Kasumi-1 (cell line): ENCODE measurements around the gene LRP8.
A peak's percentile ranks its signal among the peaks of the same experiment; 100 is the strongest.
"Not testable (repeated sequence)": the region's sequence is repeated elsewhere in the genome, so short reads cannot be mapped to it uniquely, and the experiment has no call there.

ENCODE experiments used
- DNase-seq, 2 experiments: peaks; one replicate each; lab custom pipeline; 2025; lab: John Stamatoyannopoulos, UW

Gene LRP8

DNA sequence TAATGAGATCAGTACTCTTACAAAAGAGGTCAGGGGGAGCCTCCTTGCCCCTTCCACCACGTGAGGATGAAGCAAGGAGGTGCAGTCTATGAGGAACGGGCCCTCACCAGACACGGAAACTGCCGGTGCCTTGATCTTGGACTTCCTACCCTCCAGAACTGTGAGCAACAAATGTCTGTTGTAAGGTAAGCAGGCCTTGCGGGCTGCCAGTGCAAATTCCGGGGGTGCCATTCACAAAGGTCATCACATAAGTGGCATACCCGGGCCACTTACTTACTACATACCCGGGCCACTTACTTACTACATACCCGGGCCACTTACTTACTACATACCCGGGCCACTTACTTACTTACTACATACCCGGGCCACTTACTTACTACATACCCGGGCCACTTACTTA is 44.7 kb downstream of the LRP8 start:
- DNase-seq: not testable (repeated sequence)

DNA sequence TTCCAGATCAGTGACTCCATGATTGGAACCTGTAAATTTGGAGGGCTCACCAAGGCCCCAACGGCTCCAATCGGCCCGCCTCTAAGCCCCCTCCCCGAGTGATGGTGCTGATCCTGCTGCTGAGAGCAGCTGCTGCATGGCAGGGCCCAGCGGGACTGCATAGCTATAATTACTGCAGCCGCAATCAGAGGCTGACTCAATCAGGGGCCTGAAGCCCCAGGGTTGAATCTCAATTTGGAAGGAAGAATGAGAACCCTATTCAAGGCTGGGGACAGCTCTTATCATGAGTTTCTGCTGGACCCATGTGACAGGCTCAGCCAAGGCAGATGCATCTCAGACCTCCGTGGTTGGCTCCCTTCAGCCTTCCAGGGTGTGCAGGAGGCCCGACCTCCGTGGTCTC is 46.7 kb downstream of the LRP8 start:
- DNase-seq: no peak

DNA sequence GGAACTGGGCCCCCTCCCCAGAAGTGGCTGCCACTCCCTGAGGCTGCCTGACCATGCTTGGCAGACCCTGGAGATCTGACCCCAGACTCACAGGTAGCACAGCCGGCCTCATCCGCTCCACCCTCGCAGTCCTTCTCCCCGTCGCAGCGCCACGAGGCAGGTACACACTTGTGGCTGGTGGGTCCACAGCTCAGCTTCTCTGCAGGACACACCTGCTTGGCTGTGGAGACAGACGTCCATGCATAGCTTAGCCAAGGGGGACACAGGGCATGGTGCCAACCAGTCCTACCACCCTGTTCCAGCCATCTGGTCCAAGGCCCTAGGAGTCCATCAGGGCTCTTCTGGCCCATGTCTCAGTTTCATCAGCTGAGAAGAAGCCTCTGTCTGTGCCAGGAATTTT is 47.4 kb downstream of the LRP8 start:
- DNase-seq: no peak

DNA sequence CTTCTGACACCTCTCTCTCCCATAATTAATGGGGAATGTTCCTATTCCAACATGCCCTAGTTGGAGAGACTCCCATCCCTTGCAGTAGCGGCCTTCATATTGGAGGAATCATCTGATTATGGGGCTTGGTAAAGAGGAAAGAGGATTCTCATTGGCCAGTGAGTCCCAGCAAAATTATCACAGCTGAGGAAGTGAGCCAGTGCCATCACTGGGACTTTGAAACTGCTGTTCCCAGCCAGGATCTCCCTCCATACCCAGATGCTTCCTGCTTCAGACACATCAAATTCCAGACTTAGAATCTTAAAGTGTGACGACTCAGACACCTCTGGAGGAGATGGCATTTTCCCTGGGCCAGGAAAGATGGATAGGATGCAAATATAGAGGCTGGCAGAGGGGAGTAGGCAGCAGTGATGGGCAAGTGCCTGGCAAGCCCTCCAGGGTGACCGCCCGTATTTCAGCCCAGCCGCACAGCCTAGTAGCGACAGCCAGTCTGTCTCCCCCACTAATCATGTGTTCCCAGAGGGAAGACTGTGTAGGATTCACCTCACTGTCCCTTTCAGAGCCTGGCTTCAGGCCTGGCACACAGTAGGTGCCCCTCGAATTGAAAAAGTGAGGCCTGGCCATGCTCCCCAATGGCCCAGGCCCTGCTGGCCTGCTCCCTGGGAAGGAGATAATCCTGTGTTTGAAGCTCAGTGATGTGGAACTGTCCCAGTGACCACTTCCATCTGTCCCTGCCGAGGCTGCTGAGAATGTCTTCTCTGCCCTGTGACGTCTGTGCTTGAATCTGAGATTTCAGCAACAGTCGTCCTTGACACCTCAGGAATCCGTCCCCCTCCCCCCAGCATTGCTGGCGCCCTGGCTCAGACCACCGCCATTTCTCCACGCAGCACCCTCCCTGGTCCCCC is 48.3 kb downstream of the LRP8 start:
- DNase-seq: no peak

DNA sequence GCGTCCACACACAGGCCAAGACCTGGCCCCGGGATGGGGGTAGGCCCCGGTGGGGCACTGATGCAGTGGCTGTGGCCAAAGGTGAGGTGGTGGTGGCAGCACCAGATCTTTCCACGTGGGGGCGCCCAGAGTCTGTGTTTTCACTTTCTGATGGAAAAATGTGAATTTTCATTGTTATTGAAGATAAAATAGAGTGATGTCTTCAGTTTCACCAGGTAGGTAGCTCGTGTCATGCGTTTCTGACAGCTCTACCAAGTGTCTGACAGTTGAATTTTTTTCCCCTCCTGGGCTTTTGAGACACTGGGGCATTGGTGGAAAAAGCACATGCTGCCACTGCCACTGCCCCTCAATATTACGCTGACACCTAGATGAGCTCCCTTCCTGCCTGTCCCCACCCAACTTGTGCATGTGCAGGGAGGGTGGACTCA is 49.6 kb downstream of the LRP8 start:
- peak; percentile 46 to 52 for DNase-seq

DNA sequence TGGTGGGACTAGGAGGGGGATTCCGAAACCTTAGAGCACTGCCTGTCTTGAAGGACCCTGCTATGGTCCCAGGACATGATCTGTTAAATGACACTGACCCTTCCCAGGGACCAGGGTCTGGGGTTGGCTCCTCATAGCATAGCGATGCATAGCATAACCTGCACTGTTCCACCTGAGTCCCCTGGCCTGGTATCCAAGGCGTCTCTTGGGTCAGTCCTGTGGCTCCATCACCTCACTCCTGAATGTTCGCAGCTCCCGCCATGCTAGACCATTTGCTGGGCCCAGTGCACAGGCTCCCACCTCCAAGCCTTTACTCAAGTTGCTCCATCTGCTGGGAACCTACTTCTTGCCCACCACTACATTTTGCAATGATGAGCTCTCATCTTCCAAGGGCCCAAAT is 50.5 kb downstream of the LRP8 start:
- DNase-seq: no peak

DNA sequence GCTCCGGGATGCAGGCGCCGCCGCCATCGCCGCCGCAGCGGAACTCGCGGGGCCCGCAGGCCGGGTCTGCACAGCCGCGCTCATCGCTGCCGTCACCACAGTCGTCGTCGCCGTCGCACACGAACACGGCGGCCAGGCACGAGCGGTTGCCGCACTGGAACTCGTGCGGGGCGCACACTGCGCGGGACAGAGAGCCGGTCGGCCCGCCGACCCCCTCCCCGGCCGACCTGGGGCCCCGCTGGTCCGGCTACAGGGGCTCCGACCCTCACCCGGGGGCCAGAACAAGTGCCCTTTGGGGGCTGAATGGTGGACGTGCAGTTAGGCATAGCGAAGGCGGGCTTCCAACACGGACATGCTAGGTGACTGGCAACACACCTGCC is 51.0 kb downstream of the LRP8 start:
- DNase-seq: no peak

DNA sequence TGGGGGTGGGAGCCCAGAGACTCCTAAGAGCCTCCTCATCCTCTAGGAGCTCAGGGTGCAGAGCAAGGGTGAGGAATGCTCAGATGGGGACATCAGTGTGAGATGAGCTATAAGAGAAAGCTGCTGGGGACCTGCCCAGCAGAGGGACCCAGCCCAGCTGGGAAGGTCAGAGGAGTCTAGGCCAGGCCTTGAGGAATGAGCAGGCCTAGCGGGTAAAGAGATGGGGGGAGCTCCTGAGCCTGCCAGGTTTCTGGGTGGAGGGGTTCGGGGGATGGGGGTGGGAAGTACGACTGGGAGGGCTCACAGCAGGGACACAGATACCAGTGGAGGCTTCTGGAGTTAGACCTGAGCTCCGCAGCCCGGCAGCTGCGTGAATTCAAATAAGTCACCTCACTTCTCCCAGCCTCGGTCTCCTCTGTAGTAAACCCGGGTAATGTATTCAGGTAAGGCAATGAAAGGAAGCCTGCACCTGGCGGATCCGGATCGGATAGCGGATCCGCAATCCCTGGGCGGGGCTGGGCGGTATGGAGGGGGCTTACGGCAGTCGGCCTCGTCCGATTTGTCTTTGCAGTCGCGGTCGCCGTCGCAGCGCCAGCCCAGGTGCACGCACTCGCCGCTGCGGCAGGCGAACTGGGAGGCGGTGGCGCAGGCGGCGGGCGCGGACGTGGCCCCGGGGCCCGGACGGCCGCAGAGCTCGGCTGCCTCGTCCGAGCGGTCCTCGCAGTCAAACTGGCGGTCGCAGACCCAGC is 51.5 kb downstream of the LRP8 start:
- DNase-seq: no peak

DNA sequence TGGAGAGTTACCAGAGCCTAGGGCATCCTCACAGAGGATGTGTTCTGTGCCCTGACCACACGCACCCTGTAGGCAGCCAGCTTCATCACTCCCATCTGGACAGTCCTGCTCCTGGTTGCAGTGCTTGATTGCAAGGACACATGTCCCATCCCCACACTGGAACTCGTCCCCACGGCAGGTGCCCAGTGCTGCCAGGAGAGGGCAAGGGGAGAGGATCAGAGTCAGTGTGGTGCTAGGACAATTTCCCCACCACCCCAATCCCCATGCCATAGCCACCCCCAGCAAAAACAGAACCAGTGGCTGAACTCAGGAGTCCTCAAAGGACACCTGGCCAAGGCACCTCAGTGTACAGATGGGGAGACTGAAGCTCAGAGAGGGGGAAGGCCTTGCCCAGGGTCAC is 52.3 kb downstream of the LRP8 start:
- no peak for DNase-seq

DNA sequence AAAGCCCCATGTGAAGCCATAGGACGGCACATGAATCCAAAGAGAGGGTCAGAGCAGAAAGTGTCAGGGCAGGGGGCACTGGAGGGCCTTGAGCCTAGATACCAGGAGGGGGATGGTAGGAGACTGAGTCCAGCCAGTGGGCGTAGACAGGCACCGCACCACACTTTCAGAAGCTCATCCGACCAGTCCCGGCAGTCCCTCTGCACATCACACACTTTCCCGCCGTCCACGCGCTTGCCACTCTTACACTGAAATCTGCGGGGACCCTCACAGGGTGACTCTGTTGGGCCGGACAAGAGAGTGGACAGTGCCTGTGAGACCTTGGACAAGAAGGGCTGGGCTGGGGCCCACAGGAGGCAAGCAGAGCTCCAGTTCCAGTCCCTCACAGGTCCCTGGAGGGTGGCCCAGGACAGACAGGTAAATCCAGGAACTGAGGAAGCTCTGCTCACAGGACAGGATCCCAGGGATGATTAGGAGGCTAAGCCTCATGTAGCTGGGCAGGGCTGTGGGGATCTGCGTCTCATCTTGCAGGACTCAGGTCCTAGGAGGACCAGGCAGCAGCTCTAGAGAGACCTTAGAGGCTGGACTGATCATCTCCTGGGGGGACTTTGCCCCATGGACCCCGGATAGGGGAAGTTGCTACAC is 53.2 kb downstream of the LRP8 start:
- DNase-seq: no peak

DNA sequence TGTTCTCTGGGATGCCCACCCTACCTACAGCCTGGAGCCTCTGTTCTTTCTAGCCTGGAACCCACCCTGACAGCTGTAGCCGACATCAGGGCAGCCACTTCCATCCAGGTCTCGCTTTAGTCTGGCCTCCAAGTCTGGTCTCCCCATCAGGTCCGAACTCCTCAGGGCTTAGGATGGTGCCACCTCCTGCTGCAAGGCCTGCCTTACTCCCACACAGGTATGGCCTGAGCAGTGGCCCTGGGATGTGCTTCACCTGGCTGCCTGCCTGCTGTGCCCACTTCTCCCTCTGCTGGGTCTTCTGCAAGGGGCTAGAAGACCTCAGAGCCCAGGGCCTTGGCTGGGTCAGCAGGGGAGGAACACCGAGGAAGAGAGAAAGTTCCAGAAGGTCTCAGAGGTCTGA is 53.8 kb downstream of the LRP8 start:
- no peak for DNase-seq

DNA sequence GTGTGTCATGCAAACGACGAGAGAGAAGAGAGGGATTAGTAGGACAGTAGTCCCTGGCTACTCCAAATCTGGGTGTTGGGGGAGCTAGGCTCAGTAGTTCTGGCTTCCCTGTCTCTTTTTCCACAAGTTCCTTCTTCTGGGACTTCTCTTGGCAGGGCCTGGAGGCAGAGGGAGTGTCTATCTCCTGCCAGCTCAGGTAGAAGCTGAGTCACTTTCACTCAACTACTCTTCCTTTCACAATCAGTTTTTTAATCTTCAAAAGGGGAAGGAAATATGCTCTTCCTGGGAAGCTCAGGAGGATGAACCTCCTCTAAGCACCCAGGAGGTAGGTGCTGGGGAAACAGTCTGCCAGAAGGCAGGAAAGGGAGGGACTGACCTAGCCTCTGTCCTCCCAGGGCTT is 54.3 kb downstream of the LRP8 start:
- no peak for DNase-seq

DNA sequence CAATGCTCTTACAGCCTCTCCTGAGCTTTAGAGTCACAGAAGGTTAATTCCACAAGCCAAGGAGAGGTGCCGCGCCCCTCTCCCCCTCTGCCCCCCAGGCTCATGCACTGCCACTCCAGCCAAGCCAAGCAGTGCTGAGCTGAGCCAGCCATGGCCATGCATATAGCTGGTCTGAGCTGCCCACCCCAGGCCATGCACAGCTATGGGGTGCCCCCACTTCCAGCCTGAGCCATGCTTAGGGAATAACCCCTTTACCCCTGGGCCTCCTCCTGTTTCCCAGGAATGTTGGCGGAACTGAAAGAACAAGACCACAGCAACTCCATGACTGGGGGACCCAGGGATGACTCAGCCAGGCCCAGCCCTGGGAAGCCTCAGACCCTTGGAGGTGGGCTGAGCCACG is 55.5 kb downstream of the LRP8 start:
- DNase-seq: no peak

DNA sequence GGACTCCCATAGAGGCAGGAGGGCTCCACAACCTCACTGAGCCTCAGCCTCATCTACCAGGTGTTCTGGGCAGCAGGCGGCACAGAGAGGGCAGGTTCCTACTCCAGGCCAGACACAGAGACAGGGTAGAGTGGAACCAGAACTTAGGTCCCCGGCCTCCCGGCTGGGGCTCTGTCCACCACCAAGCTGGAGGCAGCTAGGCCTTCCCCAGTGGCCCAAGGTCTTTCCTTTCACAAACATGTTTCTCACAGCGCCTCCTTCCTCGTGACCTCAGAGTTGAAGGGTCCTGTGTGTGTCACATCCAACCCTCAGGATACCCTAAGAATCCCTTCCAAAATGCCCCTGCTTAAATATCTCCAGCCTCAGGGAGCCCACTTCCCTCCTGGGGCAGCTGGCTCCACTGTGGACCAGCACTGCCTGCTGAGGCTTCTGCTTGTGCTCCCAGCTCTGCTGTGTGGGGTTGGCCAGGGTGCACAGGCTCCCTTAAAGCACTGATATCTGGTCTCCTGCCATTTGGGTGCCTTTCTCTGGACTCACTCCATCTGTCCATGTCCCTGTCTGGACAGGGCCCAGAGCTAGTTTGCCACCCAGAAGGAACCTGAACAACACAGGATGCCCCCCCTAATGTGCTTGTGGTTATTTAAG is 56.3 kb downstream of the LRP8 start:
- DNase-seq: no peak

DNA sequence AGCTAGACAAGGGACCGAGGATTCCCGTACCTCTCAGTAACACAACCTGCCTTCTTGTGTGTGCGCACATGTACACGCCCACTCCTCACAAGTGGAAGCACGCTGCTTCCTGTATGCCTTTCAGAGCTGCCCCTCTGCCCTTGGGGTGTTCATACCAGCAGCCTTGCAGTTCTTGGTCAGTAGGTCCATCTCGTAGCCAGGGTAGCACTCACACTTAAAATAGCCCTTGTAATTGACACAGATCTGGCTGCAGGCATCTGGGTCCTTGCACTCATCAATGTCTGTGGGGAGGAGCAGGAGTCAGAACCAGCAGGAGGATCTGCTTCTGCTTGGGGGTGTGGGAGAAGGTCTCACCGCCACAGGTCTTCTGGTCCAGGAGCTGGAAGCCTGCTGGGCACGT is 57.0 kb downstream of the LRP8 start:
- DNase-seq: no peak

DNA sequence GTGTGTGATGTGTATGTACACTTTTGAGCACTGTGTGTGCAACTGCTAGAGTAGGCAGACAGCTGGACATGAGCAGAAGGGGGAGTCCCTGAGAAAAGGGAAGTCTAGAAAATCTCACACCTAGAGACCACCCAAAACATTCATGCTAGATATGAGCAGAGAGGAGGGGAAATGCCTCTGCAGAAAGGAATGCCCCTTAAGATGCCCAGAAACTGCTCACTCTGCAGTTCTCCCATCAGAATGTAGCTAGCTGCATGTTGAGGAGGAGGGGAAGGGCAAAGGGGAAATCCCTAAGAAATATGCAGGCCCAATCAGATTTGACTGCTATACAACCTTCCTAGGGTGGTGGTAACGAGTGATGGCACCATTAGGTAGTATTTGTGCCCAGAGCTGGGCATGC is 57.8 kb downstream of the LRP8 start:
- DNase-seq: no peak

DNA sequence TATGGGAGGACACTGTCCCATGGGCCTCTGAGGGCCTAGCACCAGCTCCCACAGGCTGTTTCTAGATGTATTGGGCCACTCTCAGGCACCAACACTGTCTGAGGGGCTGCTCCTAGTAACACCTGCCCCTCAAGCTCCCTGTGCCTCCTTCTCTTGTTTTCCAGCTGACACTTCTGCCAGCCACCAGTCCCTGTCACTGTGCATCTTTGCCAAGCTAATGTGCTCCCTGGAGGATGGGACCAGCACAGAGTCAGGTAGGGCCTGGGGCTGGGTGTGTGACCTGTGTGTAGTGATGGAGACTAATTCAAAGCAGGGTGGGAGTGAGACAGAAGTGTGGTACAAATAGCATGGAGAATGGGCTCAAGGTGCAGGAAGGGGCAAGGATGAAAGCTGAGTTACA is 60.1 kb downstream of the LRP8 start:
- no peak for DNase-seq

DNA sequence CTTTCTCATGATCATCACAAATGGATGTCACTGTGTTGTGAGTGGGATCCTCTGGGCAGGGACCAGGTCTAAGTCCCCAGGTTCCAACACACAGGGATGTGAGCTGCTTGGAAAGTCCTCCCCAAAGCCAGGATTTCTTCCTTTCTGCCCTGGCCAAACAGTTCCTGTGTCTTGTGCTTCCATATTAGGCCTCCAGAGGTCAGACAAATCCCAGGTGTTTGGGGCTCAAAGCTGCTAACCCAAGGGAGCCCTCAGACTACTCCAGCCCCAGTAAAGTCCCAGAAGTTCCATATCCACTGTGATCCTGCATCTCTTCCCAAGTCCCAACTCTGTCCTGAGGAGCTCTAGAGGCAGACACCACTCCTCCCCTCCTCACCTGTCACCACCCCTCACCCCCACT is 61.8 kb downstream of the LRP8 start:
- peak in 1 of 2 experiments; percentile 10 for DNase-seq

DNA sequence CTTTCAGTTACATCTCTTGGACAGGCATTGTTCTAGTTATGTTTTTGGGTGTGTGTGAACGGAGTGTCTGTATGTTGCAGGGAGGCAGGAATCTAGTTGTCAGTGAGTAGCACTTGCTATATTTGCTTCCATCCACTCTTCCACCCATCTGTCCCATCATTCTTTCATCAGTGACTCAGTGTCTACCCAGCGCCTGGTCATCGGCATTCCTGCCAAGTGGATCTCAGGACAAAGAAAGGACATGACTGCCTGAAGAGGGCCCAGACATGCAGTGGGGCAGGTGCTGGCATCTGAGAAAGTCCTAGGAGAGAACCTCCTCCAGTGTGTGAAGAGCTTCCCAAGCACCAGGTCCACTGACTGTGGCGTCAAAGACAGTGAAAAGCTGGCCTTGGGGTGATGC is 62.3 kb downstream of the LRP8 start:
- no peak for DNase-seq

DNA sequence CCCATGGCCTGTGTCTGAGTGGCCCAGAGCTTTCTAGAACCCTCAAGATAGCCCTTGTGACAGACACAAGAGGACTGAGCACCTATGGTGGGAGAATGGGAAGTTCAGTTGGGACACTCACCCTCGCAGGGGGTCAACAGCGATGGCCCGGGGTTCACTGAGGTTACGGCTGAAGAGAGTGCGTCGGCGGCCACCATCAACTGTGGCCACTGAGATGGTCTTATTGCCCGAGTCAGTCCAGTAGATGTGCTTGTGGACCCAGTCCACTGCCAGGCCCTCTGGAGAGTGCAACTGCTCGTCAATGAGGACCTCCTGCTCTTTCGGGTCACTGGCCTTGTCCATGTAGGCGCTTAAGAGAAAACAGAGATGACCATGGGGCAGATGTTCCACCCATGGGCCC is 63.8 kb downstream of the LRP8 start:
- DNase-seq: no peak

DNA sequence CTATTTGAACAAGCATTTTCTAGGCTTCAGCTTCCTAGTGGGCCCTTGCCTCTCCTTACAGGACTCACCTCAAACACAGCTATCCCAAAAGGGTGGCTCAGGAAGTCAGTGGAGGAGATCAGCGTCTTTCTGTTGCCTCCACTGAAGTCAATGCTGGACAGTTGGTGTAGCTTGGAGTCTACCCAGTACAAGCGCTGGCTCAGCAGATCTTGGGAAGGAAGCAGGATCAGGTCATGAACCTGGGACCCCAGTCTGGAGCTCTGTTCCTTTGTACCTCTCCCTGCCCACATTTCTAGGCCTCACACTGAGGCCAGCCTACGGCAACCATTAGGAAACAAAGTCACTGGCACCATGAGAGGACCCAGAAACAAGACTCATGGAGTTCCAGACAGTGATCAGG is 65.9 kb downstream of the LRP8 start:
- no peak for DNase-seq

DNA sequence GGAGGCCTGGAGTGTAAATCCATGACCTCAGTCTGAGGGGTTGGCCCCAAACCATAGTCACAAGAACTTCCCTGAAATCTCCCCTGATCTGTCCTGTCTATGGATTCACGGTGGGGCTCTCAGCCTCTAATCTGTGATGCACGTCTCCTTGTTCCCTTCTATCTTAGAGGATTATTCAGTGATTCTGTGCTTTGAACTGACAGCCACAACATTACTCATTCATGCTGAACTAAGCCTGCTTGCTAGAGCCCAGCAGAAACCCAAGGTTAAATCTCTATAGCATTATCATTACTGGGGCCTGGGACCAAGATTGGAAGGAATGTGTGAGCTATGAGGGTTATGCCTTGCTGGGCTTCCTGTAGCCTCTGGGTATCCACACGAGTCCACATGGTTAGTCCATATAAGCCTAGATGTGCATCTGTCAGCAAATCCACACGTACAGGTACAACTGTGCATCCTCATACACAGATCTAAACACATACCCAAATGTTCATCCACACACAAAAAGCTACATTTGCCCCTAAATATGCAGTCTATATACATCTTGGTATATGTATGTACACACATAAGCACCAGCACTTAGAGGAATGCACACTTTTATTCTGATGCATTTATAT is 67.1 kb downstream of the LRP8 start:
- no peak for DNase-seq
